Measurements from ENCODE around the gene LRFN5. TPM values are rescaled to one million over a fixed set of nuclear protein-coding genes. Genes with fewer than 3 reads are reported as not detected.

LRFN5 gene
- total RNA-seq, 1 experiment from 2014 or later: not detected

DNA sequence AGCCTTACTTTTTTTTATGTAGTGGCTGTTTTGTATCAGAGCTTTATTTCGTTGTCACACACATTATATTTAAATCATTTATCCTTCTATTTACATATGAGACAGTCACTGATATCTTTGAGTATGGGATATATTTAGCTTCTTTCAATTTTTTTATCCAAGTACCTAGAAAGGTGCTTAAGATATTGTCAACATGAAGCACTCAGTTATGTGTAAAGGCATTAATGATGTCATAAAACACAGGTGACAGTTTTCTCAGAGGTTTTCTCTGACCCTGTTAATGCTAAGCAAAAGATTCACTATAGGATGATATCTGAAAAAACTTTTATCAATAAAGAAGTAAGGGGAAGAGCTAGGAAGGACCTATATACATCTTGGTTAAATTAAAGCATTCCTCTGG, 23.2 kb downstream of the LRFN5 start:
- H3K4me3 ChIP-seq (replicated peaks in 1 of 2; ENCODE audit: low read depth in 1 of 2, low read length in 2 of 2): no peak overlapping the region
- intact Hi-C loops (cut with micrococcal nuclease): no loop called here
- DNase-seq (ENCODE audit: low read depth, low spot score) (no peak), ATAC-seq (no peak)
- H3K9me2 ChIP-seq (ENCODE audit: insufficient read depth): no peaks in the 10 kb centered on the region
- H3K27ac ChIP-seq (ENCODE audit: low read depth, low read length): no peak overlapping the region
- no peaks in the 10 kb centered on the region; the same call in 1 of the 2 replicates for H4K20me1 ChIP-seq (ENCODE audit: insufficient read depth)
- ChIA-PET RAD21 (ENCODE audit: low non-redundant PET in 1 of 2, low total read pairs in 2 of 2, uncharacterized antibody in 2 of 2, unreplicated experiment in 2 of 2) (no interaction called here), CTCF (no interaction called here), POLR2A (no interaction called here)
- no peaks in the 10 kb centered on the region for H3K36me3 ChIP-seq (ENCODE audit: control insufficient read depth in 1 of 2, insufficient read depth in 2 of 2, low read length in 2 of 2)
- H3K9ac ChIP-seq (ENCODE audit: low read length): no peak overlapping the region
- no peak for TF ChIP-seq ZNF274 (IDR thresholded peaks at IDR 0.05; ENCODE audit: low read depth, low read length)
- TF ChIP-seq CTCF (IDR thresholded peaks at IDR 0.05 in 2 of 3, conservative IDR thresholded peaks at IDR 0.05 in 1 of 3; ENCODE audit: borderline replicate concordance in 1 of 3, insufficient read depth in 1 of 3, low read depth in 2 of 3, low read length in 2 of 3): no peak
- TF ChIP-seq POLR2A (IDR thresholded peaks at IDR 0.05; ENCODE audit: borderline replicate concordance, extremely low read depth, insufficient read depth, insufficient read length): no peak
- TF ChIP-seq EZH2phosphoT487 (IDR thresholded peaks at IDR 0.05; ENCODE audit: borderline replicate concordance): no peak
- H3K4me1 ChIP-seq (ENCODE audit: control insufficient read depth in 1 of 2, insufficient read depth in 2 of 2, low read length in 2 of 2): no peaks in the 10 kb centered on the region
- H3K4me2 ChIP-seq (ENCODE audit: low read length): no peak overlapping the region
- no peaks in the 10 kb centered on the region for H3K27me3 ChIP-seq (ENCODE audit: insufficient read depth, low read length)
- no peak overlapping the region for H2AFZ ChIP-seq (ENCODE audit: low read depth, low read length, poor library complexity, severe bottlenecking)
- H3K79me2 ChIP-seq (ENCODE audit: insufficient read depth, low read length): no peaks in the 10 kb centered on the region
- peaks cover 0 to 4% of the 10 kb centered on the region in 2 experiments; a peak in 1 of 4 replicates for H3K9me3 ChIP-seq (ENCODE audit: control insufficient read depth in 1 of 2, insufficient read depth in 1 of 2, low read depth in 1 of 2, low read length in 2 of 2)
- no TSS peak for BruUV-seq (replicated peaks)

GRCh38 chr14:41634286-41634685, 27.6 kb downstream of the LRFN5 start:
- RAD21 ChIA-PET (ENCODE audit: low non-redundant PET in 1 of 2, low total read pairs in 2 of 2, uncharacterized antibody in 2 of 2, unreplicated experiment in 2 of 2): no interaction called here
- DNase-seq (ENCODE audit: low read depth, low spot score): no peak
- Histone ChIP-seq H3K4me3 (replicated peaks in 1 of 2; ENCODE audit: low read depth in 1 of 2, low read length in 2 of 2) (no peak overlapping the region), H3K27ac (ENCODE audit: low read depth, low read length) (no peak overlapping the region), H2AFZ (ENCODE audit: low read depth, low read length, poor library complexity, severe bottlenecking) (no peak overlapping the region), H3K36me3 (ENCODE audit: control insufficient read depth in 1 of 2, insufficient read depth in 2 of 2, low read length in 2 of 2) (no peaks in the 10 kb centered on the region), H3K9me3 (ENCODE audit: control insufficient read depth in 1 of 2, insufficient read depth in 1 of 2, low read depth in 1 of 2, low read length in 2 of 2) (peaks cover 0 to 4% of the 10 kb centered on the region in 2 experiments; a peak in 1 of 4 replicates), H4K20me1 (ENCODE audit: insufficient read depth) (no peaks in the 10 kb centered on the region; the same call in 1 of the 2 replicates), H3K4me2 (ENCODE audit: low read length) (no peak overlapping the region), H3K4me1 (ENCODE audit: control insufficient read depth in 1 of 2, insufficient read depth in 2 of 2, low read length in 2 of 2) (no peaks in the 10 kb centered on the region), H3K9ac (ENCODE audit: low read length) (no peak overlapping the region), H3K27me3 (ENCODE audit: insufficient read depth, low read length) (no peaks in the 10 kb centered on the region), H3K9me2 (ENCODE audit: insufficient read depth) (no peaks in the 10 kb centered on the region), H3K79me2 (ENCODE audit: insufficient read depth, low read length) (no peaks in the 10 kb centered on the region)
- CTCF ChIA-PET: no interaction called here
- intact Hi-C loops (cut with micrococcal nuclease): no loop called here
- TF ChIP-seq EZH2phosphoT487 (IDR thresholded peaks at IDR 0.05; ENCODE audit: borderline replicate concordance): no peak
- no peak for TF ChIP-seq CTCF (IDR thresholded peaks at IDR 0.05 in 2 of 3, conservative IDR thresholded peaks at IDR 0.05 in 1 of 3; ENCODE audit: borderline replicate concordance in 1 of 3, insufficient read depth in 1 of 3, low read depth in 2 of 3, low read length in 2 of 3)
- TF ChIP-seq, protein P1, sequence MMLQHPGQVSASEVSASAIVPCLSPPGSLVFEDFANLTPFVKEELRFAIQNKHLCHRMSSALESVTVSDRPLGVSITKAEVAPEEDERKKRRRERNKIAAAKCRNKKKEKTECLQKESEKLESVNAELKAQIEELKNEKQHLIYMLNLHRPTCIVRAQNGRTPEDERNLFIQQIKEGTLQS (IDR thresholded peaks at IDR 0.05): no peak
- no peak for TF ChIP-seq SRF (IDR thresholded peaks at IDR 0.05; ENCODE audit: low read depth)
- no peak for TF ChIP-seq ELF1 (IDR thresholded peaks at IDR 0.05; ENCODE audit: borderline replicate concordance, low read depth)
- TF ChIP-seq, protein P2, sequence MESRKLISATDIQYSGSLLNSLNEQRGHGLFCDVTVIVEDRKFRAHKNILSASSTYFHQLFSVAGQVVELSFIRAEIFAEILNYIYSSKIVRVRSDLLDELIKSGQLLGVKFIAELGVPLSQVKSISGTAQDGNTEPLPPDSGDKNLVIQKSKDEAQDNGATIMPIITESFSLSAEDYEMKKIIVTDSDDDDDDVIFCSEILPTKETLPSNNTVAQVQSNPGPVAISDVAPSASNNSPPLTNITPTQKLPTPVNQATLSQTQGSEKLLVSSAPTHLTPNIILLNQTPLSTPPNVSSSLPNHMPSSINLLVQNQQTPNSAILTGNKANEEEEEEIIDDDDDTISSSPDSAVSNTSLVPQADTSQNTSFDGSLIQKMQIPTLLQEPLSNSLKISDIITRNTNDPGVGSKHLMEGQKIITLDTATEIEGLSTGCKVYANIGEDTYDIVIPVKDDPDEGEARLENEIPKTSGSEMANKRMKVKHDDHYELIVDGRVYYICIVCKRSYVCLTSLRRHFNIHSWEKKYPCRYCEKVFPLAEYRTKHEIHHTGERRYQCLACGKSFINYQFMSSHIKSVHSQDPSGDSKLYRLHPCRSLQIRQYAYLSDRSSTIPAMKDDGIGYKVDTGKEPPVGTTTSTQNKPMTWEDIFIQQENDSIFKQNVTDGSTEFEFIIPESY (IDR thresholded peaks at IDR 0.05; ENCODE audit: extremely low read depth, insufficient replicate concordance, low read length): no peak
- no peak for TF ChIP-seq RAD21 (IDR thresholded peaks at IDR 0.05; ENCODE audit: low read depth)
- TF ChIP-seq EZH2 (IDR thresholded peaks at IDR 0.05): no peak
- no peak for TF ChIP-seq SP1 (IDR thresholded peaks at IDR 0.05; ENCODE audit: low read depth)
- TF ChIP-seq POLR2AphosphoS5 (IDR thresholded peaks at IDR 0.05; ENCODE audit: low read depth, low read length): no peak
- no peak for TF ChIP-seq ZNF274 (IDR thresholded peaks at IDR 0.05; ENCODE audit: low read depth, low read length)
- POLR2A ChIA-PET: no interaction called here
- ATAC-seq: no peak
- no TSS peak for BruUV-seq (replicated peaks)

Measured in HCT116 (cell line).